Endodermal cell (in vitro differentiated cells): ENCODE data around the gene BRINP1. TPM values are rescaled to one million over a fixed set of nuclear protein-coding genes. Genes with fewer than 3 reads are reported as not detected.

Source experiments
- DNase-seq: peaks from one replicate; pipeline ENCODE4 v3.0.0-alpha.2; 2017
- H3K27ac ChIP-seq: 2 replicates; pipeline ENCODE4 v1.5.1; 2013; ENCODE audit warnings: mild to moderate bottlenecking, low read depth, low read length, moderate library complexity
- H3K27me3 ChIP-seq: 2 replicates; pipeline ENCODE4 v1.6.1; 2013; ENCODE audit warnings: mild to moderate bottlenecking, low read length, moderate library complexity; ENCODE audit not compliant: insufficient read depth, control insufficient read depth, poor library complexity, severe bottlenecking
- H3K36me3 ChIP-seq: 2 replicates; pipeline ENCODE4 v1.7.0; 2013; ENCODE audit warnings: mild to moderate bottlenecking, low read length, moderate library complexity; ENCODE audit not compliant: control insufficient read depth, insufficient read depth
- H3K4me1 ChIP-seq: one replicate; pipeline ENCODE4 v1.7.0; 2013; ENCODE audit warnings: low read length; ENCODE audit not compliant: control insufficient read depth, insufficient read depth
- H3K4me3 ChIP-seq: 2 replicates; pipeline ENCODE4 v1.5.1; 2013; ENCODE audit warnings: mild to moderate bottlenecking, low read length, moderate library complexity
- H3K9ac ChIP-seq: 2 replicates; pipeline ENCODE4 v1.6.1; 2013; ENCODE audit warnings: mild to moderate bottlenecking, low read length, moderate library complexity; ENCODE audit not compliant: poor library complexity, severe bottlenecking; ENCODE audit errors: extremely low read depth
- H3K9me3 ChIP-seq: 2 replicates; pipeline ENCODE4 v1.6.1; 2013; ENCODE audit warnings: mild to moderate bottlenecking, low read length, moderate library complexity; ENCODE audit not compliant: control insufficient read depth
- H3K27ac Mint-ChIP-seq: 2 replicates; pipeline ENCODE4 v1.8.0; 2020; ENCODE audit warnings: mixed read lengths
- H3K27me3 Mint-ChIP-seq: 2 replicates; pipeline ENCODE4 v1.8.0; 2021; ENCODE audit warnings: mild to moderate bottlenecking, mixed read lengths; ENCODE audit not compliant: insufficient read depth
- H3K36me3 Mint-ChIP-seq: 2 replicates; pipeline ENCODE4 v1.8.0; 2020; ENCODE audit warnings: low read depth, mixed read lengths
- H3K4me1 Mint-ChIP-seq: 2 replicates; pipeline ENCODE4 v1.8.0; 2020; ENCODE audit warnings: mixed read lengths
- H3K4me3 Mint-ChIP-seq: 2 replicates; pipeline ENCODE4 v1.8.0; 2020; ENCODE audit warnings: mild to moderate bottlenecking, moderate library complexity, mixed read lengths
- H3K9me3 Mint-ChIP-seq: 2 replicates; pipeline ENCODE4 v1.8.0; 2020; ENCODE audit warnings: mild to moderate bottlenecking, mixed read lengths
- WGBS, 2 experiments: methylation state at CpG; one replicate each; pipeline versions ENCODE4 v1.1.5 to v1.1.7; 2013; ENCODE audit warnings: missing lambda C conversion rate in 2 of 2, mixed read lengths in 1 of 2; ENCODE audit not compliant: insufficient coverage in 1 of 2, insufficient read length in 1 of 2; 5-methylcytosine and 5-hydroxymethylcytosine counted together
- total RNA-seq, 2 donors: library from RNA; stranded (reverse); fragmentation: NEBNext Ultra II Directional in 1 of 2; extraction: Animal tissue kit (Norgen Biotek cat#: 25700) in 1 of 2; gene quantifications; 2 replicates in 1 of 2; 3 replicates in 1 of 2; pipeline ENCODE4 v1.2.1, GENCODE V29; 2021
- TF ChIP-seq, protein P1 (sequence below): fragments of 200-600 bp; sonication (generic); conservative IDR thresholded peaks from 2 replicates; pipeline ENCODE4 v1.5.0; 2021; ENCODE audit warnings: antibody characterized with exemption, mild to moderate bottlenecking

The BRINP1 gene
- total RNA-seq, 2 donors from 2014 or later = 6.3 to 9.6 TPM

DNA sequence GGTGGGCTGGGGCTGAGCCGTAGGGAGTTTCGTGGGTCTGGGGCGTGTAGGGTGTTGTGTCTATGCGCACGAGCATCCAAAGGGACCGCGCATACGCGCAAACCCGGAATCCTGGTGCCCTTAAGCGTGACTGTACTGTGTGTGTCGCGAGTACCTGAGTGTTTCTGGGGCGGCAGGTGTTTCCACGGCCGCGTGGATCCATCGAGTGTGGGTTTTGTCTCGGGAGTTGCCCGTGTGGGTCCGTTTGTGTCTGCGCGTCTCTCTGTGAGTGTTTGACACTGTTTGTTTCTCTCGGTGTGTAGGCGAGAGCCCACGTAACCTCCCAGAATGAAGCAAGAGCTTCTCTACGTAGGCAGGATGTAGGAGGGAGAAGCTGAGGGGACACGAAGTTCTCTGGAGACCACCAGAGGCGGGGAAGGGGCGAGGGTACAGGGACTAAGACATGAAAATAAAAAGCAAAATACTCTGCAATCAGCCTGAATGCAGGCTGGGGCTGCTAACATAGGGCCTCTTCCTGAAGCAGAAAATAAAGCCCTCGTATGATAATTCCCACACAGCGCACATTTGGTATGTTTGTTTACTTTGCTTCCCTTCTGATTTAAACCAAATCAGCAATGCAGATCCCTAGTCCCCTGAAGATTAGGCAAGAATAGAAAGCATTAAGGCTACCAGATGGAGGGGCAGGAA is 588 bp upstream of the BRINP1 start:
- TF ChIP-seq, protein P1, sequence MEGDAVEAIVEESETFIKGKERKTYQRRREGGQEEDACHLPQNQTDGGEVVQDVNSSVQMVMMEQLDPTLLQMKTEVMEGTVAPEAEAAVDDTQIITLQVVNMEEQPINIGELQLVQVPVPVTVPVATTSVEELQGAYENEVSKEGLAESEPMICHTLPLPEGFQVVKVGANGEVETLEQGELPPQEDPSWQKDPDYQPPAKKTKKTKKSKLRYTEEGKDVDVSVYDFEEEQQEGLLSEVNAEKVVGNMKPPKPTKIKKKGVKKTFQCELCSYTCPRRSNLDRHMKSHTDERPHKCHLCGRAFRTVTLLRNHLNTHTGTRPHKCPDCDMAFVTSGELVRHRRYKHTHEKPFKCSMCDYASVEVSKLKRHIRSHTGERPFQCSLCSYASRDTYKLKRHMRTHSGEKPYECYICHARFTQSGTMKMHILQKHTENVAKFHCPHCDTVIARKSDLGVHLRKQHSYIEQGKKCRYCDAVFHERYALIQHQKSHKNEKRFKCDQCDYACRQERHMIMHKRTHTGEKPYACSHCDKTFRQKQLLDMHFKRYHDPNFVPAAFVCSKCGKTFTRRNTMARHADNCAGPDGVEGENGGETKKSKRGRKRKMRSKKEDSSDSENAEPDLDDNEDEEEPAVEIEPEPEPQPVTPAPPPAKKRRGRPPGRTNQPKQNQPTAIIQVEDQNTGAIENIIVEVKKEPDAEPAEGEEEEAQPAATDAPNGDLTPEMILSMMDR = no peak
- Mint-ChIP-seq H3K4me3 (peak overlapping the region; percentile 83), H3K27me3 (peaks cover 68% of the 10 kb centered on the region), H3K27ac (no peak overlapping the region), H3K36me3 (no peaks in the 10 kb centered on the region), H3K4me1 (peaks cover 36% of the 10 kb centered on the region), H3K9me3 (no peaks in the 10 kb centered on the region)
- peak; percentile 52 for DNase-seq
- H3K27me3 ChIP-seq = peaks cover 41% of the 10 kb centered on the region
- peaks cover 5% of the 10 kb centered on the region for H3K4me1 ChIP-seq
- no peak overlapping the region for H3K9ac ChIP-seq
- 3 to 9% methylated on average over 17 to 32 of the region's 32 CpGs for WGBS, 2 experiments
- H3K27ac ChIP-seq = no peak overlapping the region
- peak overlapping the region; percentile 84 for H3K4me3 ChIP-seq
- no peaks in the 10 kb centered on the region for H3K9me3 ChIP-seq
- H3K36me3 ChIP-seq = no peaks in the 10 kb centered on the region

DNA sequence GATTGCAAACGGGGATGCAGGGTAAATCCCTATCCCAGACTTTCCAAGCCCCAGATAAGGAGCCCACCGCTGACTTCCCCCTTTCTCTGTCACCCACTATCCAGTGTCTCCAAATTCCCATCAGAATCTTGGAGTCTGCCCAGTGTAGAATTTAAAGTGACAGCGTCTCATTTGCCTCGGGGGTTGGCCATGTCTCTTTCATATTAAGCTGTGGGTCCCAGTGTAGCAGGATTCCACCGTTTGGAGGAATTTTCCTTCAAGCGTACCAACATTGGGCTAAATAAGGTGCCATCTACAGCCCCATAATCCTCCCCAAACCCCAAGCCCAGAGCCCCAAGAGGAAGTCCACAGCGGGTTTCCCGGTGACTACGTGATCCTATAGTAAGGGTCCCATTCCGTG is 1.1 kb downstream of the BRINP1 start:
- peaks cover 66% of the 10 kb centered on the region for H3K27me3 Mint-ChIP-seq
- no peaks in the 10 kb centered on the region for H3K36me3 Mint-ChIP-seq
- H3K4me3 Mint-ChIP-seq = peak overlapping the region; percentile 83
- H3K27ac Mint-ChIP-seq = no peak overlapping the region
- peaks cover 36% of the 10 kb centered on the region for H3K4me1 Mint-ChIP-seq
- DNase-seq = no peak
- H3K4me3 ChIP-seq = peak overlapping the region; percentile 84
- H3K27me3 ChIP-seq = peaks cover 41% of the 10 kb centered on the region
- no peak overlapping the region for H3K27ac ChIP-seq
- no peak overlapping the region for H3K9ac ChIP-seq
- 0 to 5% methylated on average over 3 to 10 of the region's 10 CpGs for WGBS, 2 experiments
- H3K4me1 ChIP-seq = peaks cover 5% of the 10 kb centered on the region
- H3K9me3 Mint-ChIP-seq = no peaks in the 10 kb centered on the region
- no peaks in the 10 kb centered on the region for H3K9me3 ChIP-seq
- no peaks in the 10 kb centered on the region for H3K36me3 ChIP-seq
- TF ChIP-seq, protein P1 = no peak

DNA sequence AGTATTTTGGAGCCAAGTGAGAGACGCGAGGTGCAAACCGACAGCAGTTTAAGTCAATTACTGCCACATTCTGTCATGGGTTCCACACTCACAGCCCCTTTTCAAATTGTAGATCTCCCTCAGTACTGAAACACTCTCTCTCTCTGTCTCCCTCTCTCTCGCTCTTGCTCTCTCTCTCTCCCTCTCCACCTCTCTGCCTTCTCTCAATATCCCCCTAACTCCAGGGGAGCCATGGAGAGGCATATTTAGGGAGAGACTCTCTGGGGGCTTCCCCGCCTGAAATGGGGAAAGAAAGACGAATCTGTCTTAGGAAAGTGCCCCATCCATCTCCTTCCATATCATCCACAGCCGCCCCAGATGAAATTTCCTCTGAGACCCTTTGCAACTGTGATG is 1.6 kb downstream of the BRINP1 start:
- TF ChIP-seq, protein P1 = no peak
- peaks cover 71% of the 10 kb centered on the region for H3K27me3 Mint-ChIP-seq
- WGBS, 2 experiments = 23 to 40% methylated on average over 3 to 7 of the region's 7 CpGs

More for the DNA sequence above, 1.6 kb downstream of the BRINP1 start:
- H3K4me1 Mint-ChIP-seq = peaks cover 36% of the 10 kb centered on the region
- no peaks in the 10 kb centered on the region for H3K9me3 Mint-ChIP-seq
- no peaks in the 10 kb centered on the region for H3K9me3 ChIP-seq
- peaks cover 41% of the 10 kb centered on the region for H3K27me3 ChIP-seq
- H3K9ac ChIP-seq = no peak overlapping the region
- peak overlapping the region; percentile 84 for H3K4me3 ChIP-seq
- H3K36me3 Mint-ChIP-seq = no peaks in the 10 kb centered on the region
- H3K4me1 ChIP-seq = peaks cover 5% of the 10 kb centered on the region
- no peak overlapping the region for H3K27ac Mint-ChIP-seq
- peak overlapping the region; percentile 83 for H3K4me3 Mint-ChIP-seq
- H3K36me3 ChIP-seq = no peaks in the 10 kb centered on the region
- no peak overlapping the region for H3K27ac ChIP-seq
- DNase-seq = no peak
